ENCODE data around the gene CDYL. TPM values are rescaled to one million over a fixed set of nuclear protein-coding genes. Genes with fewer than 3 reads are reported as not detected.
"Not testable (repeated sequence)": the region's sequence is repeated elsewhere in the genome, so short reads cannot be mapped to it uniquely, and the experiment has no call there.

CDYL gene
- total RNA-seq, 1 donor from 2014 or later, result 104 TPM

- H3K36me3 Mint-ChIP-seq, result peaks cover 10% of the 10 kb centered on the region
- peak overlapping the region; percentile 26 for H3K27ac Mint-ChIP-seq
- no peak for TF ChIP-seq CTCF (IDR thresholded peaks at IDR 0.05; ENCODE audit: unreplicated experiment)
- H3K4me1 Mint-ChIP-seq, result peaks cover 4% of the 10 kb centered on the region
- peaks cover 6% of the 10 kb centered on the region for H3K9me3 Mint-ChIP-seq
- H3K4me3 Mint-ChIP-seq, result no peak overlapping the region
- DNase-seq (ENCODE audit: low spot score in 2 of 2, unreplicated experiment in 2 of 2), result no peak
- H3K27me3 Mint-ChIP-seq (ENCODE audit: low read depth), result no peaks in the 10 kb centered on the region
These were observed 82.2 kb downstream of the CDYL start for GRCh38 chr6:4858194-4859015.

GRCh38 chr6:4860387-4860786, 84.2 kb downstream of the CDYL start:
- peaks cover 25% of the 10 kb centered on the region for H3K9me3 Mint-ChIP-seq

GRCh38 chr6:4861564-4861963, 85.4 kb downstream of the CDYL start:
- DNase-seq (ENCODE audit: low spot score in 2 of 2, unreplicated experiment in 2 of 2), result no peak
- no peak for TF ChIP-seq CTCF (IDR thresholded peaks at IDR 0.05; ENCODE audit: unreplicated experiment)
- no peaks in the 10 kb centered on the region for H3K4me1 Mint-ChIP-seq

More at GRCh38 chr6:4860387-4860786, 84.2 kb downstream of the CDYL start:
- TF ChIP-seq CTCF (IDR thresholded peaks at IDR 0.05; ENCODE audit: unreplicated experiment), result no peak
- Mint-ChIP-seq H3K27ac (no peak overlapping the region), H3K36me3 (peaks cover 28% of the 10 kb centered on the region), H3K4me1 (peaks cover 4% of the 10 kb centered on the region), H3K27me3 (ENCODE audit: low read depth) (no peaks in the 10 kb centered on the region), H3K4me3 (no peak overlapping the region)
- DNase-seq (ENCODE audit: low spot score in 2 of 2, unreplicated experiment in 2 of 2), result no peak

GRCh38 chr6:4864519-4864918, 88.3 kb downstream of the CDYL start:
- Mint-ChIP-seq H3K4me3 (no peak overlapping the region), H3K27me3 (ENCODE audit: low read depth) (no peaks in the 10 kb centered on the region), H3K36me3 (peaks cover 58% of the 10 kb centered on the region), H3K27ac (no peak overlapping the region), H3K9me3 (peaks cover 50% of the 10 kb centered on the region), H3K4me1 (no peaks in the 10 kb centered on the region)
- no peak for TF ChIP-seq CTCF (IDR thresholded peaks at IDR 0.05; ENCODE audit: unreplicated experiment)
- DNase-seq (ENCODE audit: low spot score in 2 of 2, unreplicated experiment in 2 of 2), result no peak

More at GRCh38 chr6:4861564-4861963, 85.4 kb downstream of the CDYL start:
- H3K27ac Mint-ChIP-seq, result no peak overlapping the region
- H3K36me3 Mint-ChIP-seq, result peaks cover 38% of the 10 kb centered on the region
- H3K4me3 Mint-ChIP-seq, result no peak overlapping the region
- no peaks in the 10 kb centered on the region for H3K27me3 Mint-ChIP-seq (ENCODE audit: low read depth)
- peaks cover 33% of the 10 kb centered on the region for H3K9me3 Mint-ChIP-seq

GRCh38 chr6:4865006-4865405, 88.8 kb downstream of the CDYL start:
- Mint-ChIP-seq H3K9me3 (peaks cover 50% of the 10 kb centered on the region), H3K36me3 (peaks cover 58% of the 10 kb centered on the region)
- H3K27ac Mint-ChIP-seq; H3K4me1 Mint-ChIP-seq; H3K4me3 Mint-ChIP-seq; H3K27me3 Mint-ChIP-seq (ENCODE audit: low read depth); DNase-seq (ENCODE audit: low spot score in 2 of 2, unreplicated experiment in 2 of 2): not testable (repeated sequence)

- Mint-ChIP-seq H3K36me3 (peaks cover 30% of the 10 kb centered on the region), H3K4me3 (no peak overlapping the region), H3K27ac (no peak overlapping the region), H3K9me3 (peaks cover 23% of the 10 kb centered on the region), H3K27me3 (ENCODE audit: low read depth) (no peaks in the 10 kb centered on the region), H3K4me1 (peaks cover 26% of the 10 kb centered on the region)
- TF ChIP-seq CTCF (IDR thresholded peaks at IDR 0.05; ENCODE audit: unreplicated experiment), result no peak
- DNase-seq (ENCODE audit: low spot score in 2 of 2, unreplicated experiment in 2 of 2), result no peak
These were observed 94.8 kb downstream of the CDYL start for GRCh38 chr6:4870821-4871494.
